ENCODE results near the gene TM4SF20. TPM values are rescaled to one million over a fixed set of nuclear protein-coding genes. Genes with fewer than 3 reads are reported as not detected.

The TM4SF20 gene
- total RNA-seq, 1 donor from 2014 or later: not detected

GRCh38 chr2:227324642-227324994, 54.5 kb downstream of the TM4SF20 start:
- intact Hi-C loops (cut with DNase I): no loop called here
- Histone ChIP-seq H3K27me3 (no peaks in the 10 kb centered on the region), H3K9me3 (no peaks in the 10 kb centered on the region), H3K4me3 (peak overlapping the region; percentile 61 to 94), H3K36me3 (no peaks in the 10 kb centered on the region), H3K4me1 (peaks cover 23% of the 10 kb centered on the region), H3K27ac (peak overlapping the region; percentile 94)
- TF ChIP-seq POLR2AphosphoS5 (IDR thresholded peaks at IDR 0.05; ENCODE audit: insufficient read depth in 1 of 2, low read depth in 1 of 2) (no peak), POLR2A (IDR thresholded peaks at IDR 0.05) (no peak)
- TF ChIP-seq, protein P1, sequence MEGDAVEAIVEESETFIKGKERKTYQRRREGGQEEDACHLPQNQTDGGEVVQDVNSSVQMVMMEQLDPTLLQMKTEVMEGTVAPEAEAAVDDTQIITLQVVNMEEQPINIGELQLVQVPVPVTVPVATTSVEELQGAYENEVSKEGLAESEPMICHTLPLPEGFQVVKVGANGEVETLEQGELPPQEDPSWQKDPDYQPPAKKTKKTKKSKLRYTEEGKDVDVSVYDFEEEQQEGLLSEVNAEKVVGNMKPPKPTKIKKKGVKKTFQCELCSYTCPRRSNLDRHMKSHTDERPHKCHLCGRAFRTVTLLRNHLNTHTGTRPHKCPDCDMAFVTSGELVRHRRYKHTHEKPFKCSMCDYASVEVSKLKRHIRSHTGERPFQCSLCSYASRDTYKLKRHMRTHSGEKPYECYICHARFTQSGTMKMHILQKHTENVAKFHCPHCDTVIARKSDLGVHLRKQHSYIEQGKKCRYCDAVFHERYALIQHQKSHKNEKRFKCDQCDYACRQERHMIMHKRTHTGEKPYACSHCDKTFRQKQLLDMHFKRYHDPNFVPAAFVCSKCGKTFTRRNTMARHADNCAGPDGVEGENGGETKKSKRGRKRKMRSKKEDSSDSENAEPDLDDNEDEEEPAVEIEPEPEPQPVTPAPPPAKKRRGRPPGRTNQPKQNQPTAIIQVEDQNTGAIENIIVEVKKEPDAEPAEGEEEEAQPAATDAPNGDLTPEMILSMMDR (IDR thresholded peaks at IDR 0.05): no peak
- DNase-seq (ENCODE audit: extremely low spot score in 2 of 2): no peak

DNA sequence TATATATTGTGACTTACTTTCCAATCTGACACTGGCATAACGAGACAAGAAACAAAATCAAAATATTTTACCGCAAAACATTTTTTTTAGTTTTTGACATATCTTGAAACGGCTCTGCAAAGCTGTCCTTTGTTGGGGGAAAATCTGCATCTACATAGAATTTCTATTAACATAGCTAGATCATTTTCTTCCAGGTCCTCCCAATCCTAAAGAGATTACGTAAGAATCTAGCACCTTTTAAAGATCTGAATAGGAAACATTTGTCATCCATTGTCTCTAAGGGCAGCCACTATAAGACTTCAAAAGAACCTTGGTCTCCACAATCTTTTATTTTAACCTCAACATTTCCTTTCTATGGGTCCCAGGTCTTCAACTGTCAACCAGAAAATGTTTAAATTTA, 55.3 kb downstream of the TM4SF20 start:
- no peaks in the 10 kb centered on the region for H3K36me3 ChIP-seq
- TF ChIP-seq POLR2A (IDR thresholded peaks at IDR 0.05) (no peak), POLR2AphosphoS5 (IDR thresholded peaks at IDR 0.05; ENCODE audit: insufficient read depth in 1 of 2, low read depth in 1 of 2) (no peak)
- TF ChIP-seq, protein P1 (IDR thresholded peaks at IDR 0.05): no peak
- DNase-seq (ENCODE audit: extremely low spot score in 2 of 2): no peak
- no peaks in the 10 kb centered on the region for H3K9me3 ChIP-seq
- intact Hi-C loops (cut with DNase I): no loop called here
- H3K4me1 ChIP-seq: peaks cover 23% of the 10 kb centered on the region
- no peak overlapping the region for H3K27ac ChIP-seq
- no peaks in the 10 kb centered on the region for H3K27me3 ChIP-seq
- no peak overlapping the region for H3K4me3 ChIP-seq

GRCh38 chr2:227322530-227323205, 56.4 kb downstream of the TM4SF20 start:
- Histone ChIP-seq H3K9me3 (no peaks in the 10 kb centered on the region), H3K27ac (no peak overlapping the region), H3K4me3 (no peak overlapping the region), H3K4me1 (peaks cover 23% of the 10 kb centered on the region), H3K36me3 (no peaks in the 10 kb centered on the region), H3K27me3 (no peaks in the 10 kb centered on the region)
- intact Hi-C loops (cut with DNase I): no loop called here
- no peak for DNase-seq (ENCODE audit: extremely low spot score in 2 of 2)
- TF ChIP-seq, protein P1 (IDR thresholded peaks at IDR 0.05): no peak
- TF ChIP-seq POLR2AphosphoS5 (IDR thresholded peaks at IDR 0.05; ENCODE audit: insufficient read depth in 1 of 2, low read depth in 1 of 2) (no peak), POLR2A (IDR thresholded peaks at IDR 0.05) (no peak)

- Histone ChIP-seq H3K27me3 (no peaks in the 10 kb centered on the region), H3K4me1 (peaks cover 7% of the 10 kb centered on the region), H3K9me3 (no peaks in the 10 kb centered on the region), H3K27ac (no peak overlapping the region), H3K36me3 (no peaks in the 10 kb centered on the region), H3K4me3 (no peak overlapping the region)
- intact Hi-C loops (cut with DNase I): no loop called here
- DNase-seq (ENCODE audit: extremely low spot score in 2 of 2): no peak
- TF ChIP-seq POLR2AphosphoS5 (IDR thresholded peaks at IDR 0.05; ENCODE audit: insufficient read depth in 1 of 2, low read depth in 1 of 2) (no peak), POLR2A (IDR thresholded peaks at IDR 0.05) (no peak)
- TF ChIP-seq, protein P1 (IDR thresholded peaks at IDR 0.05): no peak
Observed at GRCh38 chr2:227320305-227321094, 58.6 kb downstream of the TM4SF20 start.

DNA sequence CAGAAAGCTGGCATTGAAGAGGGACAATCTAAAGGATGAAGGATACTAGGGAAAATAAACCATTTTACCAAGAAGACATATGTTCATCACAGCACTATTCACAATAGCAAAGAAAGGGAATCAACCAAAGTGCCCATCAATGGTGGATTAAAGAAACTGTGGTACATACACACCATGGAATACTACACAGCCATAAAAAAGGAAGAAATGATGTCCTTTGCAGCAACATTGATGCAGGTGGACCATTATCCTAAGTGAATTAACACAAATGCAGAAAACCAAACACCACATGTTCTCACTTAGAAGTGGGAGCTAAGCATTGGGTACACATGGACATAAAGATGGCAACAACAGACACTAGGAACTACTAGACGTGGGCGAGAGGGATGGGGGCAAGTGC, 61.3 kb downstream of the TM4SF20 start:
- Histone ChIP-seq H3K36me3 (no peaks in the 10 kb centered on the region), H3K9me3 (no peaks in the 10 kb centered on the region), H3K4me3 (no peak overlapping the region), H3K4me1 (no peaks in the 10 kb centered on the region), H3K27me3 (no peaks in the 10 kb centered on the region), H3K27ac (no peak overlapping the region)
- no peak for DNase-seq (ENCODE audit: extremely low spot score in 2 of 2)
- intact Hi-C loops (cut with DNase I): no loop called here
- TF ChIP-seq POLR2AphosphoS5 (IDR thresholded peaks at IDR 0.05; ENCODE audit: insufficient read depth in 1 of 2, low read depth in 1 of 2) (no peak), POLR2A (IDR thresholded peaks at IDR 0.05) (no peak)
- TF ChIP-seq, protein P1 (IDR thresholded peaks at IDR 0.05): no peak

Data from vagina (tissue), 2 donors.